Activated naive CD8-positive, alpha-beta T cell treated with anti-CD3 and anti-CD28 coated beads, Interleukin-2, amount 50 U/mL, for 16 hours (primary cell): ENCODE results near the gene DACT2.
"Not testable (repeated sequence)": the region's sequence is repeated elsewhere in the genome, so short reads cannot be mapped to it uniquely, and the experiment has no call there.

Experiments used
- DNase-seq: peaks from one replicate; pipeline ENCODE4 v3.0.0-alpha.2; 2020; ENCODE audit warnings: low read depth, low spot score

The DACT2 gene

DNA sequence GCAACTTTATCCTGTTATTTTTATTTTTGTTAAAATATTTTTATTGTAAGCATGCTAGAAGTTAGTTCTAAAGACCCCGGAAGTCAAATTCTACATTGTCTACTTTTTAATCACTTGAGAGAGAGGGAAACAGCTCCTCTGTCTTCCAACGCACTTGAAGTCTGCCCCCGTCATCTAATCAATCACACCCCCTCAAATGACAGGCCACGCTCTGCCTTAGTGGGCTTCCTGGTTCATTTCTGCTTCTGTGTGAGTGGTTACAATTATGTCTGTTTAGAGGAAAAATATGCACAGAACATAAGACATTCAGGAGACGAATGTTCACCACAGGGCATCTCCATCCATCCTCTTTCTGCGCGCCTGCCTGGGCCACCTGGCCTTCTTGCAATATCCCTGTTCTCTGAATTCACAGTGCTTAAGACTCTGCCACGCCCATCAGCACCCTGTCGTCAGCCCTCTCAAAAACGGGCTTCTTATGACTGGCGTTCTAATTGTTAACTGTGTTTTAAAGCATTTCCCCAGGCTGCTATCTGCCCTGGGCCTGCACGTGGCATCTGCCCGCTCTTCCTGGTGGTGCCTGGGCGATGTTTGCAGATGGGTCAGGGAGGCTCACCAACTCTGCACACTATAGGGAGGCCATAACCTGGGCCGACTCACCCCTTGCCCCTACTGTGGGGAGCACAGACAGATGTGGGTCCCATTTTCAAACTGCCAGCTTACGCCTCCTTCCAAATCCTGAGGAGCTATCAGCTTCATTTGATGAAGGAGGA lies 15.4 kb downstream of the DACT2 start:
- DNase-seq: no peak

DNA sequence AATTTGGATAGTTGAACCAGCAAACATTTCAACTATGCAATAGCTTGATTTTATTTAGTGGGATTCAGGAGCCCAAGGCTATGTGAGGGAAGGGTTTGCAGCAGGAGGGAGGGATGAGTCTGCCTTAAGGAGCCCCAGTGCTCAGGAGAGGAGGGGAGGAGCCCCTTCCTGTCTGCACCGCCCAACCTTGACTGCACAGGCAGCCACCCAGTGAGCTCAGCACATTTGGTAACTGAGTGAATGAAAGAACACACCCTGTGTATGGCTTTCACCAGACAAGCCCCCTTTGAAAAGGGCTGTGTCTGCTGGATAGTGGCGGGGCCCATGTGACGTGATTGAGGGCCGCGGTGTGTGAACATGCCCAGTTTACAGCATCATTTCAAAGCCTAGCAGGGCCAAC lies 17.0 kb downstream of the DACT2 start:
- no peak for DNase-seq

DNA sequence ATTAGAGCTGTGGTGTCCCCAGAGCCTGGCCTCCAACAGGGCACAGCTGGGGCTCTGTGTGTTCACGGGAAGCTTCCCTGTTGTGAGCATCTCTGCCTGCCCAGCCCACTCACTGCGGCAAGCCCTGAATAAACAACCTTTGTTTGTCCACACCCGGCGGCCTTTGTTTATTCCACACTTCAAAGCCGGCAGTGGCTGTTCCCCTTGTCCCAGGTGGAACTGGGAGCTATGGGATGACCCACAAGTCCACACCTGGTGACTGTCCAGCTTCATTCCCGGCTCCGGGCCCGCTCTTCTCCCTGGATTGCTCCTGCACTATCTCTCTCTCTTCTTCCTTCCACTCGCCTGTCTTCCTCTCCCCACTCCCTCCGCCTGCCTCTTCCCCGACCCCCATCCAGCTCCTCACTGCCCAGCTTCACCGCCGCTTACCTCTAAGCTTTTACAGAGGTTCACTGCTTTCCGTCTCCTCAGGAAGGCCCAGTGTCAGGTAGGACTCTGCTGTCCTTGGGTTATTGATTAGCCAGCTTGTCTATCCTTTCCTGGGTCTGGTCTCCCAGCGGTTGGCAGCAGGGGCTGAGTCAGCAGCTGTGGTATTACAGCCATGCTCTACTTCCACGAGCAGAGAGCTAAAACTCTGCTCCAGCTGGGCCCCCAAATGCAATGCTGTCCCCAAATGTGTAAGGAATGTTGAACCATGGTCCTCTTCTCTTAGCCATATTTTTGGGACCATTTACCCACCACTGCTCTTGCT lies 17.8 kb downstream of the DACT2 start:
- DNase-seq: no peak

DNA sequence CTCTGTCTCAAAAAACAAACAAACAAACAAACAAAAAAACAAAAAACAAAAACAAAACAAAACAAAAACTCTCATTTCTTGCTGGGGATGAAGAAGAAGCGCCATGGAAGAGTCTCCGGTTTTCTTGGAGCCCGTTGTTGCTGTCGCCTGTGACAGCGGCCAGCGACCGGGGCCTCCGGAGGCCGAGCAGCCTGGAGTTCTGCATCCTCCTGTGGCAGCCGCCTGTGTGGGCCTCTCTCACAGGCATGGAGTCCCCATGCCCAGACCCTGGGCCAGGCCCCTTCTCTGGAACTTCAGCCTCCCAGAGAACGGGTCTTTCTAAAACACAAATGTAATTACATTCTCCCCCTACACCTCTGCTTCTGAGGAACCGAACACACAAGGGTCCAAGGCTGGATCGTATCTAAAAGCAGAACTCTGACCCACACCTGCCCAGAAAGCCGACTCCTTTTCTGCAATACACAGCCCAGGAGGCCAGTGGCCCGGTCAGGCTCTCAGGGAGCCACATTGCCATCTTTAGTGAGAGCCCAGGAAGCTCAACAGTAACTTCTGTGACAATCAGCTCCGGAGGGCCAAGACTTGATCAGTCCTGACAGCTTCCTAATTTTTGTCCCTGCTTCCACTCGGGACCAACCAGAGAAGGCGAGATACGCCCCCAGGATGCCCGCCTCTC lies 18.5 kb downstream of the DACT2 start:
- DNase-seq: no peak

DNA sequence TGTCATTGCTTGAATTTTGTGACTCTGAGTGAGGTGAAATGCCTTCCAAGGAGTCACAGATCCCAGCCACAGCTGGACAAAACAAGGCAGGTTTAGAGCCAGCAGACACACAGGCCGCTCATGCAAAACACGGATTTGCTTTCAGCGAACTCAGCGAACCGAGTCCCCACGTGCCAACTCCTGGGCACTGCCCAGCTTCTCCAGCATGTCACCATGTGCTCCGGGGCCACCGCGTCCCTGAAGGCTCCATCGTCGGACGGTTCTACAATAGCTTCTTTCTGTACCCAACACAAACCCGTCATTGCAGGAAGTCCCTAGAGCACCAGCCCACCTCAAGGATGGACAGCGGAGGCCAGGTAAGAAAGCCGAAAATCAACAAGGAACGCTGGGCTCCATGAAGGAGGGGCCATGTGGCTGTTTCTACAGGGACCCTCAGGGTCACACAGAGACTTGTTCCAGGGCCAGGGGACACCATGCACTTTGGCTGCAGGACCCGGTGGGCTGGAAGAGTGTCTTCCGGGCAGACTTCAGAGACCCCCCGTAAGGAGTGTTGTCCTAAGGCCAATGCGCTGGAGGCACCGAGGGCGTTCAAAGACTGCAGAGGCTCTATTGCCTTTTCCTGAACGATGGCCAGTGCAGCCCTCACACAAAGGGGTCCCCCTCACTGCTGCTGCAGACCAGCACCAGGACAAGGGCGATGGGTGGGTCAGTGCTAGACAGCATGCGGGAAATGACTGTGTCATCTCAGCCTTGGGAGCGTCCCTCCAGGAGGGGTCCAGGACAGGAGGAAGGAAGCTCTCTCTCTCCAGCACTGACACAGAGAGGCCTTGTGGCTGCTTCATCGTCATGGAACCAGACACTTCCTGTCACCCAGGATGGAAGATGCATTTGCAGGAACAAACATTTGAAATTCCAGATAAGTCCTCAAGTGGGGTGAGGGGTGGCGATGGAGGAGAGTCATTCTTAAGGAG lies 19.8 kb downstream of the DACT2 start:
- DNase-seq: no peak

DNA sequence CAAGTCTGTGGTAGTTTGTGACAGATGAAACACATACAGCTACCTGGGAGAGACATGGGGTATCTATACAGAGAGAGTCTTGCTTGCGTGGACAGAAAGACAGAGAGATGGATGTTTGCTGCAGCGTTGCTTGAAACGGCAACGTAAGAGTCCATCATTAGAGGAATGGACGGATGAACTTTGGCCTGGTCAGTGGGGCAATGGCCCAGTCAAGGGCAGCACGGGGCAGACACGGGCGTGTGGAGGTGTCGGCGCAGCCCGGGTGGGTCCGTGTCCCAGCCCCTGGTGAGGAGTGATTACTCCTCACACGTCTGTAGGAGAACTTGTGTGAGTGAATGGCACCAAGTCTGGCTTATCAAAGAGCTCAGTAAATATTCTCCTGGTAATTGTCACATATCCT lies 21.9 kb downstream of the DACT2 start:
- DNase-seq: no peak

DNA sequence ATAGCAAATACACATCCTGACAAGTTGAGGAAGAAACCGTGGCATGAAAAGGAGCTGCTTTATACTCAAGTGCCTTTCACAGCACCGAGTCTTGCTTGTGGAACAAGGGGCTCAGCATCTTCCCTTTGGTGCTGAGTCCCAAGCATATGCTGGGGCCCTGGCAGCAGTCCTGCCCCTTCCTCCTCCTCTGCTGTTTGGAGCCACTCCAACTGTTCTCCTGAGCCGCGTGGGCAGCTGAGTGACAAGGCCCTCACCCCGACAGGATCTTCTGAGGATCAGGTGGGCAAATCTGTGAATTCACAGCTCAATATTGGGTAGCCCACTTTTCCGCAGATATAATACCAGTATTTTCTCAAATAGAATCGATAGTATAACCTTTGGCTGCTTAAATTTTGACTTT lies 24.7 kb downstream of the DACT2 start:
- DNase-seq: no peak

DNA sequence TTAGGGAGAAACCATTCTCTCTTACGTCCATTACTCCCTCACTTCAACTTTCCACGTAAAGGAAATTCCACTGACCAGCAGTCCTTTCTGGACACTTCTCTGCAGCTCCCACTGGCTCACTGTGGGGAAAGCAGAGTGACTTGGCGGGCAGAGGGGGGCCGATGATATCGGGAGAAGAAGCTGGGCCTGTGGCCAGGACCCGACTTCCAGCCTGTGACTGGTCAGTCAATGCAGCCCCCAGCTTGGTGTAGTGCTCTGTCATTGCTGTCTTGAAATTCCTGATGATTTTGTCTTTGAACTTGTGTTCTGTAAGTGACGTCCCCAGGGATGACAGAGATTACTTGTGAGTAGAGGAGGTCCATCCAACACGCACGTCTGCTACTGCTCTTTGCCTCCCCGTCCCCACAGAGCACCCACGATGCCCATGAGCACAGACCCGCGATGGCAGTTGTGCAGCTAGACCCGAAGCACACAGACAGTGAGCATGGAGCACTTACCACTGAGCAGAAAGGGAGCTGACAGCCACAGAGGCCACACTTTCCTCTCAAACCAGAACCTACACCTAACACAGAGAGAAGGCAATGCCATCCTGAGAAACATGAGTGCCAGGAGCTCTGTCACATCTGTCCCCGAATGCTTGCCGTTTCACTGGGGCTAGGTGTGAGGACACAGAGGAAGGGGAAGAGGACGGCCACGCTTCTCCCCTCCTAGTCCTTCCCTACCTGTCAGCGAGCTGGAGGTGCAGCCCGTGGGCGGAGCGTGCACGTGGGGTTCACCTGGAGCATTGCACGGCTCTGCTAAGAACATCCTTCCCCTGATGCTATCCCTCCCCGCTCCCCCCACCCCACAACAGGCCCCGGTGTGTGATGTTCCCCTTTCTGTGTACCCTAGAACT lies 25.7 kb downstream of the DACT2 start:
- no peak for DNase-seq

DNA sequence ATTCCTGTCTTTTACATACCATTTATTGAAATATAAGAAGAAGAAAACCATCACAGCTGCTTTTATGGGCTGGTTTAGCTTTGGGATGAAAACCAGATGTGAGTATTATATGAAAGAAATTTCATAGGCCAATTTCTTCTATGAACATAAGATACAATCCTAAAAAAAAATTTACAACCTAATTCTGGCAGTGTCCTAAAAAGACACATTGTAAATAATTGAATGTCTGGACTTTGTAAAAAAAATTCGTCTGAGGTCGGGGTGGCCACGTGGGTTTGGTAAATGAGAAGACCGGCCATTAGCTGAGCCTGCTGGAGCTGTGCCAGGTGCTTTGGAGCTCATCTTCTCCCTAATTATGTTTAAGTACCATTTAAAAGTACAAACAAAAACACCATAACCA lies 26.8 kb downstream of the DACT2 start:
- no peak for DNase-seq

DNA sequence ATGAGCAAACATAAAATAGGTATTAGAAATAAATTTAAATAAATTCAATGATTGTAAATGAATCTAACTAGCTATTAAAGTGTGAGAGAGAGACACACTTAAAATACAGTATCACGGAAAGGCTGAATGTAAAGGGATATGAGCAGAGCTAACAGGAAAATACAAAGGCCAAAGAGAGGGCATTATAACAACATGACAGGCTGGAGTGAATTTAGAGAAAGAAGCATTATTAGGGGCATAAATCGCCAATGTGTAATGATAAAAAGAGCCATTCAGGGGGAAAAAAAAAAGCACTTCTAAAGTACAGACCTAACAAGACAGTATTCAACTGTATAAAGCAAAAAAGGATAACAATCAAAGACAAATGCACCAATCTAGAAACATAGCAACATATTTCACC lies 28.1 kb downstream of the DACT2 start:
- DNase-seq: no peak

DNA sequence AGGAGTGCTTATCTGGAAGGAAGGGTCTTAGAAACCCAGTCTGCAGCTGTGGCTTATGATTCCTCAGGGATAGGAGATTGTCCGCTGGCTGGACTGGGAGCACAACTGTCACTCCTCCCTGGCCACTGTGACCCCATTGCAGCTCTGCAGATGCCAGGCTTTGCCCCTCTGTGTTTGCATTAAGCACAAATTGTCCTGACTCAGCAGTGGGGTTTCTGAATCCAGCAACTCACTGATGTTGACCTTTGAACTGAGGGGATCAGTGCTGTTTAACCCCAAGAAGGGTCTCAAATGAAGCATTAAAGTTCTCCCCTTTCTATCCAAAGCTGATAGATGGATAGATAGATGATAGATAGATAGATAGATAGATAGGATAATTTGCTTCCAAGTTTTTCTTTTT lies 29.5 kb downstream of the DACT2 start:
- DNase-seq: no peak

DNA sequence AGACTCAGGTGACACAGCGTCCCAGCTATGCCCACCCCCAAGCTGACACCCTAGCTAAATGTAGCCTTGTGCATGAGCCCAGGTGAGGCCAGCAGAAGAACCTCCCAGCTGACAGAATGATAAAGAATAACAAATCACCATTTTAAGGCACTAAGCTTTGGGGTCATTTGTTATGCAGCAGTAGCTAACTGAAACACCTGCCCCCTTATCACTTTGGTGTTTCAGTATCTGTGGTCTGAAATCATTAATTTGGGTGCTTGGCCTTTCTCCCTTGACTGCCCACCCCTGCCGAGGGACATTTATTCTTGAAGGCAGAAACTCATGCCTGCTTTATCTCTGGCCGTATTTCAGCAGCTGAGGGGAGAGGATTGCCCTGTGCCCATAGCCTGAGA lies 30.0 kb downstream of the DACT2 start:
- DNase-seq: no peak

DNA sequence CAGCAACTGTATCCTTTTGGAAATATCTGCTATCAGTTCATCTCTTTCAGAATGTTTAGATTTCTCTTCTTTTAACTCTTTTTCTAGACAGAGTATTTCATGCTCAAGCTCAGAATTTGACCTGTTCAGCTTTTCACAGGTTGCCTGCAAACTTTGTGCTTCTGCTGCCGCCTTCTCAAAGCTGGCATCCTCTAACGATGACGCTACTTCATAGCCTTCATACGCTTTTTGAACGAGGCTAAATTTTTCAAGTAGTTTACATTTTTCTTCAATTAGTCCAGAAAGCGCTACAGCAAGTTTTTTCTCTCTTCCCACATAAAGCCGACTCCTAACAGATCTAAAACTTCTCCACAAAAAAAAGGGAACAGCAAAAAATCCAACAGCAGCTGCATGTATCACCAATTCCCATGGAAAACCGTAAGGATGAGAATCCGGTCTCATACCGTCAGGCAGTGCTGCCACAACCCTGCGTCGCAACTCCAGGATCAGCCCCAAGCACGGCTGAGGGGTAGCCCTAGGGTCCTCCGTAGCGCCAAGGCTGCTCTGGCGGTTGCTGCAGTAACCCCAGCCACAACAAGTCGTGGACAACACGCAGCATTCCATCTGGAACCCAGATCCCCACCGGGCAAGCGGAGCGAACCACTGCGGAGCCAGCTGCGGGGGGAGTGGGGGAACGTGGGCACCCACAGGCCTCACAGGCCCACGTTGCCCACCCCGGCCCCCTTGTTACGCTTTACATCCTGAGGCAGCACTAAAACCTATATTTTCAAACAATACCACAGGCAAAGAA lies 30.6 kb downstream of the DACT2 start:
- no peak for DNase-seq

DNA sequence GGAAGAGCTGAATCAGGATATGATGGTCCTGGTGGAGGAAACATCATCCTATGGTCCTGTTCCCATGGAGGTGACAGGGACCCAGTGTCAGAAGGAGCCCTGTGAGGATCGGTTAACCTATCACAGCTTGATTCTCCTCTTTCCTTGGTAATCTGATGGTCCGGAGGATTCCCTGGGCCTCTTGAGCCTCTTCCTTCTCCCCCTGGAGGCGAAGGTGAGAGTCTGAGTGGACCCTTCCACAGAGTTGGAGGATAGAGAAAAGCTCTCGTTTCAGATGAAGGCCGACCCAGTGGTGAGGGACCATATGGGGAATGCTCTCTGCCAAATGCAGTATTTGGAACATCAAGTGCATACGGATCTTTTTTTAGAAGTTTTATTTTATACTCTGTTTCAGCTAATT lies 32.1 kb downstream of the DACT2 start:
- not testable (repeated sequence) for DNase-seq

DNA sequence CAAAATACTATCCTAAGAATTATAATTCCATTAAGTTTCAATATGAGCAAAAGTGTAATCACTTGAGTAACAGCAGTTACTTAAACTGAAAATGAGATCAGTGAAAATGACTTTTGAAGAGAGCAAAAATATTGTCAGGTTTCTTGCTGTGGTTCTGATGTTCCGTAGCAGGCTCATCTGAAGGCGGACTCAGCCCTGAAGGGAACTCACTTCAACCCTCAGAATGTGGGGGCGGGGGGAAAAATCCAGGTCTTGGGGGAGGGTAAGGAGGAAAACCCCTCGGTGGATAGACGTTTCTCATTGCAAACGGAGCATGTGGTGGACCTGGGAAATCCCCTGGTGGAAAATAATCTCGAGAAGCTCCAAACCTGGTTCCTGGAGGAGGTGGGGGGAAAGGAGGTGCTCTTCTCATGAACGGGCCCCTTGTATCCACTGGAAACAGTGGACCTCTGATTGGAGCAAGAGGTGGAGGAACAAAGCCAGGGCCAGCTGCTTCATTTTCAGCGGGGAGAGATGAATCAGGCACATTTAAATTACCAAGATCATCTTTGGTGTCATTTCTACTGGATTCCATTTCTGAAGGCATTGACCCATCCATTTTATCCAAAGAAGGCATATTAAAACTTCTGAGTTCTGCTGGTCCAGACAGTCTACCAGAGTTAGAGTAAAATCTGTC lies 32.7 kb downstream of the DACT2 start:
- DNase-seq: not testable (repeated sequence)

DNA sequence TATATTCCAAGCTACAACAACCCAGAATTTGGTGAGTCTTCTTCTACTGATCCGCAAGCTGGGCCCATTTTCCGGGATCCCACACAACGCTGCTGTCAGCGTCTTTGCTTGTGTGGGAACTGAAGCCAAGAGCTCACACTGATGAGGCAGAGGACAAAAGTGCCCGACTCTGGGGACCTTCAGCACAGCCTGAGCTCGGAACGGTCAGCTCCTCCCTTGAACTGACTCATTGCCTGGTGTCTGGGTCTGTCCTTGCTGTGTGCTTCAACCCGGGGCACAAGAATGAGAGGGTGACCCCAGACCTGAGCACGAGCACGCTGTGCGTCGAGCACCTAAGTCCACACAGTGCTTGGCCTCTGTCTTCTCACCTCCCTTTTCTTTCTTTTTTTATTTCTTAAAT lies 33.5 kb downstream of the DACT2 start:
- DNase-seq: no peak

DNA sequence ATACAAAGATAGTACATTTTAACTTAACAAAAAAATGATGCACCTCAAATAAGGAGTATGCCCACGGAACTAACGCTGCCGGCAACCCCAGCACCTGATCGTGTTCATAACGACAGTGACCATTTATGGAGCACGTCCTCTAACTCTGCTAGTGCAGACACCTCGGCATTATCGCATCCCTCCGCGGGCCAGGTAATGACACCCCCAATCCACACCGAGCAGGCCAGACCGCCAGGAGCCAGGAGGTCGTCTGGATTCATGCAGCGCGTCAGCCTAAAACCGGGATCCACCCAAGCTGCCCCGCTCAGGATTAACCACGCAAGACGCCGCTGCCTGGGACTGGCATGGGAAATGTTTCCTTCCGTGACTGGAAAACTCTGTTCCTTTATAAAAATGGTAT lies 34.1 kb downstream of the DACT2 start:
- DNase-seq: no peak

DNA sequence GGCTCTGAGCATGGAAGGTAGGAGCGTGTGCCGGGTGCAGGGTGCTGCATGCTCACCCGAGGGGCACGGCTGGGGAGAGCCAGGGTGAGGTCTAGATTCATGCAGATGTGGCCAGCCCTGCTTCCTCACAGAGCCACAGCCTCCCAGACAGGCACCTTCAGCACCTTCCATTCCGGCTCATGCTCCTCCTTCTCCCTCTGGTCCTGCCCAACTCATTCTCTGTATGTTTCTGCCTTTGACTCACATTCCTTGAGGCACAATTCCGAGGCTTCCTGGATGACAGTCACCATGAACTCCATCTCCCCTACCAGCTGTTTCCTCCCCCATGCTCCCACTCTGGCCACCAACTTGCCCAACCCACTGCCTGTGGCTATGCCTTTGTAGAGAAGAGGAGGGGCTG lies 35.4 kb downstream of the DACT2 start:
- DNase-seq: no peak

DNA sequence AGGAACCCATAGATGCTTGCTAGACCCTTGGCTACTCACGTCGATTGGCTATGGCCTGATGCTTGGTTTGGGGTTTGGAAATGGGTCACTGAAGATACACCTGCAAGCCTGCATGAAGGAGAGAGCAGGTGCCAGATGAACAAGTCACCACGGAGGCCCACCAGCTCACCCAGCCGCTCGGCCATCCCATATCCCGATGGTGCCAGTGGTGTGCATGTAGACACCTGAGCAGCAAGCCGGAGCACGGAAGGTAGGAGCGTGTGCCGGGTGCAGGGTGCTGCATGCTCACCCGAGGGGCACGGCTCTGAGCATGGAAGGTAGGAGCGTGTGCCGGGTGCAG lies 35.9 kb downstream of the DACT2 start:
- DNase-seq: no peak
